Keratinocyte (primary cell): Measurements from ENCODE around the gene PRKN. TPM values are rescaled to one million over a fixed set of nuclear protein-coding genes. Genes with fewer than 3 reads are reported as not detected.

Experiments
- DNase-seq: peaks from one replicate; pipeline ENCODE4 v3.0.0-alpha.2; 2011; ENCODE audit warnings: low read depth, missing footprints, low spot score
- FAIRE-seq: peaks from 2 replicates; lab custom pipeline; 2011; peaks lifted over from hg19 to GRCh38; lab: Jason Lieb, UNC
- H2AFZ ChIP-seq: 2 replicates; pipeline ENCODE4 v1.6.0; 2012; ENCODE audit warnings: low read length, control low read depth, inconsistent platforms; ENCODE audit not compliant: control insufficient read depth
- H3K27ac ChIP-seq: 2 replicates; pipeline ENCODE4 v1.5.1; 2011; ENCODE audit warnings: low read length; ENCODE audit not compliant: control insufficient read depth, insufficient read depth
- H3K27me3 ChIP-seq: 3 replicates; pipeline ENCODE4 v1.6.0; 2011; ENCODE audit warnings: low read length; ENCODE audit not compliant: control insufficient read depth, insufficient read depth; ENCODE audit errors: extremely low read depth
- H3K36me3 ChIP-seq, 2 experiments: 2 replicates in 1 of 2; 3 replicates in 1 of 2; pipeline ENCODE4 v1.5.1; 2011; ENCODE audit warnings: low read length in 2 of 2, mild to moderate bottlenecking in 1 of 2; ENCODE audit not compliant: control insufficient read depth in 2 of 2, insufficient read depth in 2 of 2; ENCODE audit errors: extremely low read depth in 1 of 2
- H3K4me1 ChIP-seq: 3 replicates; pipeline ENCODE4 v1.5.1; 2011; ENCODE audit warnings: low read length; ENCODE audit not compliant: control insufficient read depth, insufficient read depth; ENCODE audit errors: extremely low read depth
- H3K4me2 ChIP-seq: 3 replicates; pipeline ENCODE4 v1.6.0; 2011; ENCODE audit warnings: low read depth, low read length; ENCODE audit not compliant: control insufficient read depth, insufficient read depth; ENCODE audit errors: extremely low read depth
- H3K4me3 ChIP-seq, 3 experiments: fragments of 200-600 bp in 1 of 3; sonication (generic) in 1 of 3; 2 replicates in 2 of 3; 3 replicates in 1 of 3; pipeline ENCODE4 v1.5.1; 2011 to 2016; ENCODE audit warnings: low read length in 3 of 3, mild to moderate bottlenecking in 3 of 3, control low read depth in 2 of 3, inconsistent platforms in 1 of 3, low read depth in 1 of 3, mixed read lengths in 1 of 3, mixed run types in 1 of 3, moderate library complexity in 1 of 3; ENCODE audit not compliant: control insufficient read depth in 2 of 3, insufficient read depth in 2 of 3; ENCODE audit errors: extremely low read depth in 1 of 3
- H3K79me2 ChIP-seq: 2 replicates; pipeline ENCODE4 v1.6.0; 2012; ENCODE audit warnings: low read length; ENCODE audit not compliant: control insufficient read depth, insufficient read depth
- H3K9ac ChIP-seq: 3 replicates; pipeline ENCODE4 v1.6.0; 2011; ENCODE audit warnings: low read length; ENCODE audit not compliant: control insufficient read depth, insufficient read depth; ENCODE audit errors: extremely low read depth
- H3K9me1 ChIP-seq: 3 replicates; pipeline ENCODE4 v1.6.0; 2011; ENCODE audit warnings: low read length; ENCODE audit not compliant: control insufficient read depth, insufficient read depth; ENCODE audit errors: extremely low read depth
- H3K9me3 ChIP-seq: 2 replicates; pipeline ENCODE4 v1.5.1; 2012; ENCODE audit warnings: low read depth, low read length; ENCODE audit not compliant: control insufficient read depth
- H4K20me1 ChIP-seq: 3 replicates; pipeline ENCODE4 v1.6.0; 2011; ENCODE audit warnings: low read length; ENCODE audit not compliant: control insufficient read depth, insufficient read depth; ENCODE audit errors: extremely low read depth
- CTCF ChIP-seq, 3 experiments: IDR thresholded peaks in 1 of 3; conservative IDR thresholded peaks in 1 of 3; optimal IDR thresholded peaks in 1 of 3; 2 replicates in 2 of 3; 3 replicates in 1 of 3; pipeline versions ENCODE3 to v1.5.1; 2011; ENCODE audit warnings: low read length in 3 of 3, mild to moderate bottlenecking in 3 of 3, moderate library complexity in 2 of 3, control low read depth in 1 of 3, inconsistent platforms in 1 of 3; ENCODE audit not compliant: insufficient read depth in 2 of 3; ENCODE audit errors: extremely low read depth in 1 of 3
- EZH2 ChIP-seq: IDR thresholded peaks from one replicate; pipeline ENCODE4 v1.6.1; 2012; ENCODE audit warnings: inconsistent platforms, mild to moderate bottlenecking, low read length, moderate library complexity
- dilution Hi-C: fragments of 300-500 bp; cut with MboI; formaldehyde crosslinking; loops from one replicate; pipeline ENCODE4 v1.7.0; 2020; ENCODE audit warnings: low sequenced_read_pairs; ENCODE audit not compliant: extremely low pct_ligation_motif_present
- polyA plus RNA-seq, 5 experiments: library from polyadenylated mRNA; depleted of rRNA in 3 of 5; stranded (reverse) in 3 of 5; stranded (forward) in 1 of 5; unstranded in 1 of 5; fragments of >200 nt; gene quantifications; 1 replicate in 1 of 5; 2 replicates in 3 of 5; 3 replicates in 1 of 5; pipeline versions ENCODE4 v1.2.1 to v1.2.3, GENCODE V29; 2011 to 2012; ENCODE audit warnings: missing spikeins in 2 of 5, low read depth in 1 of 5, low replicate concordance in 1 of 5

Gene PRKN
- polyA plus RNA-seq, 1 donor (not counting 4 experiments of a cell fraction or from before 2014, with no cell fraction given) = 0.67 TPM

GRCh38 chr6:162526960-162527359 is 200.6 kb downstream of the PRKN start:
- H3K27me3 ChIP-seq = no peaks in the 10 kb centered on the region
- H2AFZ ChIP-seq = no peak overlapping the region
- no peak overlapping the region for H3K9ac ChIP-seq
- no peaks in the 10 kb centered on the region for H4K20me1 ChIP-seq
- no peaks in the 10 kb centered on the region for H3K79me2 ChIP-seq
- dilution Hi-C loops = no loop called here
- H3K9me1 ChIP-seq = no peaks in the 10 kb centered on the region
- FAIRE-seq (no peak), DNase-seq (no peak)
- H3K4me3 ChIP-seq = no peak overlapping the region
- H3K4me1 ChIP-seq = no peaks in the 10 kb centered on the region
- H3K36me3 ChIP-seq = no peaks in the 10 kb centered on the region
- TF ChIP-seq CTCF (optimal IDR thresholded peaks at IDR 0.05 in 1 of 3, IDR thresholded peaks at IDR 0.05 in 1 of 3, conservative IDR thresholded peaks at IDR 0.05 in 1 of 3; ENCODE audit: extremely low read depth in 1 of 3, insufficient read depth in 2 of 3, low read length in 3 of 3) (no peak), EZH2 (no peak)
- H3K9me3 ChIP-seq = no peaks in the 10 kb centered on the region
- no peak overlapping the region for H3K4me2 ChIP-seq
- H3K27ac ChIP-seq = no peak overlapping the region

- no peak overlapping the region for H2AFZ ChIP-seq
- dilution Hi-C loops = no loop called here
- no peaks in the 10 kb centered on the region for H3K4me1 ChIP-seq
- no peak overlapping the region for H3K4me3 ChIP-seq
- DNase-seq (no peak), FAIRE-seq (no peak)
- H3K9me1 ChIP-seq = no peaks in the 10 kb centered on the region
- H3K9me3 ChIP-seq = no peaks in the 10 kb centered on the region
- no peak overlapping the region for H3K27ac ChIP-seq
- no peaks in the 10 kb centered on the region for H3K27me3 ChIP-seq
- no peak overlapping the region for H3K9ac ChIP-seq
- no peaks in the 10 kb centered on the region for H3K36me3 ChIP-seq
- H4K20me1 ChIP-seq = no peaks in the 10 kb centered on the region
- H3K79me2 ChIP-seq = no peaks in the 10 kb centered on the region
- H3K4me2 ChIP-seq = no peak overlapping the region
- TF ChIP-seq EZH2 (no peak), CTCF (optimal IDR thresholded peaks at IDR 0.05 in 1 of 3, IDR thresholded peaks at IDR 0.05 in 1 of 3, conservative IDR thresholded peaks at IDR 0.05 in 1 of 3; ENCODE audit: extremely low read depth in 1 of 3, insufficient read depth in 2 of 3, low read length in 3 of 3) (no peak)
These were observed 202.4 kb downstream of the PRKN start for GRCh38 chr6:162525181-162525580.
